GM18907 (cell line): ENCODE results near the gene CREM.
A peak's percentile ranks its signal among the peaks of the same experiment; 100 is the strongest.
"Not testable (repeated sequence)": the region's sequence is repeated elsewhere in the genome, so short reads cannot be mapped to it uniquely, and the experiment has no call there.

Experiments used
- ATAC-seq: cut with Tn5 transposase; IDR thresholded peaks from one replicate; pipeline ENCODE4 v1.9.1; 2021; ENCODE audit warnings: mild to moderate bottlenecking, moderate library complexity; ENCODE audit not compliant: unreplicated experiment

Gene CREM

GRCh38 chr10:35126530-35127288 is at the start of gene CREM:
Gene CREM (plus strand): TSS chr10:35126846. CDS start chr10:35137836, 10,990 bp downstream.
- ATAC-seq: peak; percentile 86

- no peak for ATAC-seq
Measured at GRCh38 chr10:35079265-35079664, 47.4 kb upstream of the CREM start.

- ATAC-seq: no peak
Measured at GRCh38 chr10:35079763-35080162, 46.9 kb upstream of the CREM start.

- not testable (repeated sequence) for ATAC-seq
Measured at GRCh38 chr10:35080261-35080660, 46.4 kb upstream of the CREM start.

- ATAC-seq: no peak
Measured at GRCh38 chr10:35083242-35083641, 43.4 kb upstream of the CREM start.

GRCh38 chr10:35089611-35090161 is 37.0 kb upstream of the CREM start:
- peak; percentile 41 for ATAC-seq

GRCh38 chr10:35090162-35090954 is 36.3 kb upstream of the CREM start, which contains the start of gene CUL2:
Gene CUL2 (minus strand): TSS chr10:35090341. CDS start chr10:35071317, 19,024 bp downstream.
- peak; percentile 94 for ATAC-seq

- no peak for ATAC-seq
Measured at GRCh38 chr10:35091994-35092790, 34.5 kb upstream of the CREM start.

GRCh38 chr10:35092851-35093250 is 33.8 kb upstream of the CREM start:
- no peak for ATAC-seq

GRCh38 chr10:35096312-35096711 is 30.3 kb upstream of the CREM start:
- no peak for ATAC-seq

- ATAC-seq: no peak
Measured at GRCh38 chr10:35097510-35097909, 29.1 kb upstream of the CREM start.

GRCh38 chr10:35103882-35104281 is 22.8 kb upstream of the CREM start:
- ATAC-seq: no peak

GRCh38 chr10:35112571-35112970 is 14.1 kb upstream of the CREM start:
- ATAC-seq: no peak

- ATAC-seq: no peak
Measured at GRCh38 chr10:35119378-35119777, 7.3 kb upstream of the CREM start.

GRCh38 chr10:35124540-35124939 is 2.1 kb upstream of the CREM start:
- no peak for ATAC-seq

- no peak for ATAC-seq
Measured at GRCh38 chr10:35126062-35126529, 550 bp upstream of the CREM start.

GRCh38 chr10:35127289-35127891 is 744 bp downstream of the CREM start:
- no peak for ATAC-seq

- no peak for ATAC-seq
Measured at GRCh38 chr10:35129185-35129674, 2.6 kb downstream of the CREM start.

- no peak for ATAC-seq
Measured at GRCh38 chr10:35130663-35131062, 4.0 kb downstream of the CREM start.

- no peak for ATAC-seq
Measured at GRCh38 chr10:35132727-35133126, 6.1 kb downstream of the CREM start.
